Activated T-helper 2 cell treated with anti-CD3 and anti-CD28 coated beads, Interferon-gamma antibody, Interleukin-2, Interleukin-4, amounts not matched to agents 10 μg/mL and 5 μg/mL and 100 μg/mL, durations not matched to agents 14 hours and 24 hours and 36 hours (primary cell): ENCODE measurements around the gene MS4A15. TPM values are rescaled to one million over a fixed set of nuclear protein-coding genes. Genes with fewer than 3 reads are reported as not detected.
"Not testable (repeated sequence)": the region's sequence is repeated elsewhere in the genome, so short reads cannot be mapped to it uniquely, and the experiment has no call there.

ENCODE experiments used
- DNase-seq: peaks from one replicate; pipeline ENCODE4 v3.0.0; 2021; ENCODE audit warnings: low spot score
- H3K27ac Mint-ChIP-seq: one replicate; pipeline ENCODE4 v1.8.0; 2021; ENCODE audit warnings: mixed read lengths
- H3K27me3 Mint-ChIP-seq: one replicate; pipeline ENCODE4 v1.8.0; 2021; ENCODE audit warnings: low read depth, mixed read lengths
- H3K36me3 Mint-ChIP-seq: one replicate; pipeline ENCODE4 v1.8.0; 2021; ENCODE audit warnings: low read depth, mixed read lengths
- H3K4me1 Mint-ChIP-seq: one replicate; pipeline ENCODE4 v1.8.0; 2021; ENCODE audit warnings: low read depth, mixed read lengths
- H3K4me3 Mint-ChIP-seq: one replicate; pipeline ENCODE4 v1.8.0; 2021; ENCODE audit warnings: low read depth, mild to moderate bottlenecking, moderate library complexity, mixed read lengths
- H3K9me3 Mint-ChIP-seq: one replicate; pipeline ENCODE4 v1.8.0; 2021; ENCODE audit warnings: mixed read lengths
- intact Hi-C: fragments of 100-400 bp; cut with micrococcal nuclease; formaldehyde crosslinking; loops from one replicate; pipeline ENCODE4 v1.15.1; 2023
- total RNA-seq: library from RNA; stranded (reverse); gene quantifications from 2 replicates; pipeline ENCODE4 v1.2.3, GENCODE V29; 2022

MS4A15 gene
- total RNA-seq, 1 donor from 2014 or later, result not detected

DNA sequence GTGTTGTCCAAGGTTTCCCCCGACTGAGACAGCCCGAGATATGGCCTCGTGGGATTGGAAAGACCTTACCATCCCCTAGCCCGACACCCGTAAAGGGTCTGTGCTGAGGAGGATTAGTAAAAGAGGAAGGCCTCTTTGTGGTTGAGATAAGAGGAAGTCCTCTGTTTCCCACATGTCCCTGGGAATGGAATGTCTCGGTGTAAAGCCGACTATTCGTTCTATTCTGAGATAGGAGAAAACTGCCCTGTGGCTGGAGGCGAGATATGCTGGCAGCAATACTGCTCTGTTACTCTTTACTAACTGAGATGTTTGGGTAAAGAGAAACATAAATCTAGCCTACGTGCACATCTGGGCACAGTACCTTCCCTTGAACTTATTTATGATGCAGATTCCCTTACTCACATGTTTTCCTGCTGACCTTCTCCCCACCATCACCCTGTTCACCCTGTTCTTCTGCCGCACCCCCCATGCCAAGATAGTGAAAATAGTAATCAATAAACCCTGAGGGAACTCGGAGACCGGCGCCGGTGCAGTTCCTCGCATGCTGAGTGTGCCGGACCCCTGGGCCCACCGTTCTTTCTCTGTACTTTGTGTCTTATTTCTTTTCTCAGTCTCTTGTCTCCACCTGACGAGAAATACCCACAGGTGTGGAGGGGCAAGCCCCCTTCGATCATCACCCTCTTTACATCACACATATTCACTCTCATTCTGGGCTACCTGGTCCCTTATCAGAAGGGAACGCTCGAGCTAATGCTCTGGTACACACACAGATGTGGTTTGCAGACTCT, 3.0 kb downstream of the MS4A15 start:
- H3K4me1 Mint-ChIP-seq, H3K9me3 Mint-ChIP-seq, H3K27ac Mint-ChIP-seq, DNase-seq, intact Hi-C loops, H3K4me3 Mint-ChIP-seq, H3K36me3 Mint-ChIP-seq: not testable (repeated sequence)
- peaks cover 31% of the 10 kb centered on the region for H3K27me3 Mint-ChIP-seq

DNA sequence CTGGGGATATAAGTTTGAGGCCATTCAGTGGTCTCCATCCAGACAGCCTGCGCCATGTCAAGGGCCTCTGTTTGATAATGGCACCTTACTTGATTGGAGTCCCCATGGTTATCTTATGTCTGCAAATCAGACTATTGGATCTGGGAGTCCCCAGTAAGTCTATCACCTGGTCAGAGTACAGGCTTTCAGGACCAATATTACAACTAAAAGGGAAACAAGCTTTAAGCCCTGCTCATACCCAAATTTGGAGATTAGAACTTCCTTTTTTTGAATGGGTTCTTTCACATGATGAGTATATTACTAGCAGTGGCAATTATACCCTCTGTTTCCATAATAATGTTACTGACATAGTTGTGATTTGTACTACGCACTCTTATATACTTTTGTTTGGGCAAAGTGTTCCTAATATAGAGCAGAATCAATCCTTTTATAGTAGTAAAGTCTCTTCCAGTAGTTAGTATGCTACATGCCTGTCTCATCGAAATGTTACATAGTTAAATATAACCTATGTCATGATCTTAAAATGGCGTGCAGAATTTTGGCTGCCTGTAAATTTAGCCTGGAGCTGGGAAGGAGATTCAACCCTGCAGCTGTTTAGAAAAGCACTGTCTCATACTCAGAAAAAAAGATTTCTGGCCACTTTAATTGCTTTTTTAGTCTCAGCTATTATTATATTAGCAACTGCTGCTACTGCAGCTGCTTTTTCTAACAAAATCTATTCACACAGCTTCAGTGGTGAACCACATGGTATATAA, 4.9 kb downstream of the MS4A15 start:
- no peaks in the 10 kb centered on the region for H3K36me3 Mint-ChIP-seq
- peaks cover 12% of the 10 kb centered on the region for H3K4me1 Mint-ChIP-seq
- no peak for DNase-seq
- no peak overlapping the region for H3K27ac Mint-ChIP-seq
- peaks cover 31% of the 10 kb centered on the region for H3K27me3 Mint-ChIP-seq
- intact Hi-C loops, result no loop called here
- H3K4me3 Mint-ChIP-seq, result no peak overlapping the region
- H3K9me3 Mint-ChIP-seq, result no peaks in the 10 kb centered on the region

DNA sequence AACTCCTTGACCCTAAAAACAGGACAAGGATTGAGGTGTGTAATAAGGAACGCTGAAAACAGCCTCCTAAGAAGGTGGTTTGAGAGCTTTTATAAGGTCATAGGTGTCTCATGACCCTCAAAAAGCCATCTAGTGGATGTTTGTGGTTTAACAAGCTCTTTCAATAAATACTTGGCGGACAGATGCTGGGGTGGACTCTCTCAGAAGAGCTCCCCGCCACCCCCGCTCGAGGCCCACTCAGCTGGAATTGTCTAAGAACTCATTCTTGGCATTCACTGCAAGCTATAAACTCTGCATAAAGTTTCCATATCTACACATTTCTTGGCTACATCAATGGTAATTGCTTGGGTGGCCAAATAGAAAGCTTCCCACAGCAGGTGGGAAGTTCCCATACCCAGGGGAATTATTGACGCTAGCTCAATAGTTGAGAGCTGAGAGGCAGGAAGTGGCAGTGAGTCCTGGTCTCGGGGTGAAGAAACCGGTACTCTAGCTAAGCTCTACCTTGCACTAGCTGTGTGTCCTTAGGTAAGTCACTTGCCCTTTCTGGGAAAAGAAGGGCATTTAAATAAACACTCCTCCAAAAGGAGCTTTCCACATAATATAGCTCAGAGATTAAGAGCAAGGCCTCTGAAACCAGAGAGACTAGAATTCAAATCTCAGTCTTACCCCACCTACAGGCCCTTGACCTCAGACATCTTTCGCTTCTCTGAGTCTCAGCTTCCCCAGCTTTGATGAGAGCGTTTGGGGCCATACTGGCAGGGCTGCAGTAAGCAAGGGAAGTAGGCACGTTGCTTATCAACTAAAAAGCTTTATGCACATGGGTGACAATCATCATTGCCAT, 6.4 kb downstream of the MS4A15 start:
- Mint-ChIP-seq H3K4me3 (no peak overlapping the region), H3K4me1 (peaks cover 12% of the 10 kb centered on the region), H3K36me3 (no peaks in the 10 kb centered on the region), H3K27ac (no peak overlapping the region), H3K9me3 (no peaks in the 10 kb centered on the region), H3K27me3 (peaks cover 27% of the 10 kb centered on the region)
- DNase-seq, result no peak
- intact Hi-C loops, result no loop called here

DNA sequence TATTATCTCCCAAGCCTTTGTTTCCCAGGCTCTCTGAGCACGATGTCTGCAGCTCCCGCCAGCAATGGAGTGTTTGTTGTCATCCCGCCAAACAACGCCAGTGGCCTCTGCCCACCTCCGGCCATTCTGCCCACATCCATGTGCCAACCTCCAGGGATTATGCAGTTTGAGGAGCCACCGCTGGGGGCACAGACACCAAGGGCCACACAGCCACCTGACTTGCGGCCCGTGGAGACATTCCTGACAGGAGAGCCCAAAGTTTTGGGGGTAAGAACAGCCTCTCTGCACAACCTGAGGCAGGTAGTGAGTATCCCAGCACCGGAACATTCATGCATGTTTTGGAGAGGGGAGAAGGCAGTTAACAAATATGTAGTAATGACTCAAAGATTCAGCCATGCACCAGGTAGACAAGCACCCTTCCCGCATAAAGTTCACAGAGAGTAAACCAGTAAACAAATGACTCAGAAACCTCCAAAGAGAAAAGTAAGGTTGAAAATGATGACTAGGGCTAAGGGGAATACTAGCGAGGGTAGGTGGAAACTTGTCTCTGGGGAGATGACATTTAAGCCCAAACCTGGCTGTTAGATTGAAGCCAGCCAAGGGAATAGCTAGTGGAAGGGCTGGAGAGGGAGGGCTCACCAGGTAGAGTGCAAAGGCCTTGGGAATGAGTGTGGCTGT, 7.2 kb downstream of the MS4A15 start:
- no peak overlapping the region for H3K27ac Mint-ChIP-seq
- H3K27me3 Mint-ChIP-seq, result peaks cover 24% of the 10 kb centered on the region
- H3K4me1 Mint-ChIP-seq, result peaks cover 12% of the 10 kb centered on the region
- H3K9me3 Mint-ChIP-seq, result no peaks in the 10 kb centered on the region
- DNase-seq, result no peak
- intact Hi-C loops, result no loop called here
- H3K4me3 Mint-ChIP-seq, result no peak overlapping the region
- H3K36me3 Mint-ChIP-seq, result no peaks in the 10 kb centered on the region

DNA sequence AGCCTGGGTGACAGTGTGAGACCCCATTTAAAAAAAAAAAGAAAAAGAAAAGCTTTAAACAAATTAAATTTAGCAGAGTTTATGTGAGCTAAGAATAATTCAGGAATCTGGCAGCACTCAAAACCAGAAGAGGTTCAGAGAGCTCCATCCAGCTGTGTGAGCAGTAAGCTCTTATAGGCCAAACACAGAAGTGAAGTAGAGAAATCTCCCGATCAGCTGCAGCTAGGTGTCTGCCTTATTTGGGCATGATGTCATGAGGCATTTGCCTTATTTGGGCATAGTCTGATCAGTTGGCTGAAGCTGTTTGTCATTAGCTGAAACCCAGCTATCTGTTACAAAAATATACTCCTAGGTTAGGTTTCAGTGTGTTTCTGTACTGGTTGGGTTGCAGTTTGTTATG, 8.2 kb downstream of the MS4A15 start:
- DNase-seq, result no peak
- Mint-ChIP-seq H3K9me3 (no peaks in the 10 kb centered on the region), H3K4me3 (no peak overlapping the region), H3K27ac (no peak overlapping the region), H3K27me3 (peaks cover 15% of the 10 kb centered on the region), H3K36me3 (no peaks in the 10 kb centered on the region), H3K4me1 (peaks cover 12% of the 10 kb centered on the region)
- intact Hi-C loops, result no loop called here

DNA sequence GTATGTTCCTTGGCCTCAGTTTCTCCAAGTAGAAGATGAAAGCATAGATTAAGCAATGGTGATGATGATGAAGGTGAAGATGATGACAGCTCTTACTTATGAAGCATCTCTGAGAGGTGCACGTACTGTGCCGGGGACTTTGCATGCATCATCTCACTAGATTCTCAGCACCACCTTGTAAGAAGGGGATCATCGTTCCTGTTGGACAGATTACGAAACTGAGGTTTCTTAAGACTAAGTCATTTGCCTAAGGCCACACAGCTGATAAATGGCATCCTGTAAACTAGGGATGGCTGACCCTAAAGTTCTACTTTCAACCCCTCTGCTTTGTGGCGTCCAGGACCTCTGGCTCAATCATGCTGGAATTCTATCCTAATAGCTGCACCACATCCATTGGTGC, 8.7 kb downstream of the MS4A15 start:
- intact Hi-C loops, result no loop called here
- Mint-ChIP-seq H3K27me3 (peaks cover 10% of the 10 kb centered on the region), H3K9me3 (no peaks in the 10 kb centered on the region), H3K27ac (no peak overlapping the region), H3K4me1 (peaks cover 12% of the 10 kb centered on the region), H3K36me3 (no peaks in the 10 kb centered on the region), H3K4me3 (no peak overlapping the region)
- no peak for DNase-seq

DNA sequence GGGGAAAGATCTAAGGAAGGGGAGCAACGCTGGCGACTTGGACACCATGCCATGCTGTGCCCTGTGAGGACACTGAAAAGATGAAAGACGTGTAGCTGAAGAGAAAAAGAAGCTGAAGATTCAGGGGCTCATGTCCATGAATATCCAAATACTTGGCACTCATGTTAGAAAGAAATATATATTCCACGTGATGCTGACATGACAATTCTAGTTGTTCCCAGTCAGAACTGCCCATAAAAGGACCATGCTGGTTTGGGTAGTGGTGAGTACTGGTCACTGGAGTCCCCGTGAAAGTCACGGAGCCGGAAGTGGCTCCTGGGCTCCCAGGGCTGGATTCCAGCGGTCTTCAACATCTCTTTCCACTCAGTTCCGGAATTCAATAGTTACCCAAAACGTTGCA, 9.9 kb downstream of the MS4A15 start:
- H3K4me1 Mint-ChIP-seq, result peaks cover 12% of the 10 kb centered on the region
- DNase-seq, result no peak
- no peaks in the 10 kb centered on the region for H3K9me3 Mint-ChIP-seq
- no peak overlapping the region for H3K4me3 Mint-ChIP-seq
- no peaks in the 10 kb centered on the region for H3K36me3 Mint-ChIP-seq
- peaks cover 5% of the 10 kb centered on the region for H3K27me3 Mint-ChIP-seq
- intact Hi-C loops, result no loop called here
- no peak overlapping the region for H3K27ac Mint-ChIP-seq

- Mint-ChIP-seq H3K27me3 (peaks cover 2% of the 10 kb centered on the region), H3K36me3 (no peaks in the 10 kb centered on the region), H3K4me3 (no peak overlapping the region), H3K4me1 (peaks cover 12% of the 10 kb centered on the region), H3K9me3 (no peaks in the 10 kb centered on the region), H3K27ac (no peak overlapping the region)
- no peak for DNase-seq
- intact Hi-C loops, result no loop called here
These were observed 10.7 kb downstream of the MS4A15 start for GRCh38 chr11:60767388-60767811.

GRCh38 chr11:60768202-60768601, 11.5 kb downstream of the MS4A15 start:
- Mint-ChIP-seq H3K36me3 (no peaks in the 10 kb centered on the region), H3K9me3 (no peaks in the 10 kb centered on the region), H3K4me1 (peaks cover 10% of the 10 kb centered on the region), H3K27ac (no peak overlapping the region), H3K4me3 (no peak overlapping the region), H3K27me3 (peaks cover 2% of the 10 kb centered on the region)
- intact Hi-C loops, result no loop called here
- DNase-seq, result no peak

GRCh38 chr11:60769273-60769672, 12.6 kb downstream of the MS4A15 start:
- Mint-ChIP-seq H3K9me3 (no peaks in the 10 kb centered on the region), H3K27ac (no peak overlapping the region), H3K27me3 (peaks cover 2% of the 10 kb centered on the region), H3K4me3 (no peak overlapping the region), H3K4me1 (peaks cover 6% of the 10 kb centered on the region), H3K36me3 (no peaks in the 10 kb centered on the region)
- DNase-seq, result no peak
- intact Hi-C loops, result no loop called here

- H3K27me3 Mint-ChIP-seq, result peaks cover 4% of the 10 kb centered on the region
- no peaks in the 10 kb centered on the region for H3K9me3 Mint-ChIP-seq
- DNase-seq, result no peak
- no peak overlapping the region for H3K4me3 Mint-ChIP-seq
- intact Hi-C loops, result no loop called here
- peaks cover 6% of the 10 kb centered on the region for H3K4me1 Mint-ChIP-seq
- H3K27ac Mint-ChIP-seq, result no peak overlapping the region
- no peaks in the 10 kb centered on the region for H3K36me3 Mint-ChIP-seq
These were observed 13.1 kb downstream of the MS4A15 start for GRCh38 chr11:60769811-60770210.

DNA sequence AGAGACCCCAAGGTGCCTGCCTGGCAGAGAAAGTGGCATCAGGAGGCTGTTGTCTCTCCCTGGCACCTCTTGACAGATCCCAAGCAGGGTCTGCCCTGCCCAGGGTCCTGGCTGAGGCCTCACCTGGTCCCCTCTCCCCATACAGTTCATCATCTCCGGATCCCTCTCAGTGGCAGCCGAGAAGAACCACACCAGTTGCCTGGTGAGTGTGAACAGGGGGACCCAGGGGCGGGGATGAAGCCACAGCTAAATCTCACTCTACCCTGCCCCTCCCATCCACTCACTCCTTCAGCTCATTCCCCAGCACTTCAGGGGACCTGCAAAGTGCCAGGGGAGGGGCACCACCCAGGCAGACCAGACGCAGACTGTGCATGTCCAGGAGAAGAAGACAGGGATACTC, 14.5 kb downstream of the MS4A15 start:
- no peak overlapping the region for H3K27ac Mint-ChIP-seq
- H3K27me3 Mint-ChIP-seq, result peaks cover 7% of the 10 kb centered on the region
- H3K36me3 Mint-ChIP-seq, result no peaks in the 10 kb centered on the region
- intact Hi-C loops, result no loop called here
- DNase-seq, result no peak
- H3K4me3 Mint-ChIP-seq, result no peak overlapping the region
- H3K4me1 Mint-ChIP-seq, result peaks cover 3% of the 10 kb centered on the region
- H3K9me3 Mint-ChIP-seq, result no peaks in the 10 kb centered on the region
